ENCODE measurements around the gene UBAC1. TPM values are rescaled to one million over a fixed set of nuclear protein-coding genes. Genes with fewer than 3 reads are reported as not detected.
A peak's percentile ranks its signal among the peaks of the same experiment; 100 is the strongest.

The UBAC1 gene
- total and polyA plus RNA-seq, 9 of the 15 experiments (the other 6 are each of a cell fraction or from before 2014, with no cell fraction given), result 94.0 to 399 (median 228) TPM

GRCh38 chr9:135951889-135952663 lies 9.1 kb downstream of the UBAC1 start (continued):
- TF ChIP-seq ATF4 (CRISPR knock-in tag; IDR thresholded peaks at IDR 0.05), result peak; percentile 80
- TF ChIP-seq ASH1L (IDR thresholded peaks at IDR 0.05; ENCODE audit: borderline replicate concordance, low read depth, partially characterized antibody), result no peak
- TF ChIP-seq HMGXB4 (CRISPR knock-in tag; IDR thresholded peaks at IDR 0.05), result 0 out of 2 replicates have a peak, but pooled peaks have one; percentile 50
- peak; percentile 85 for TF ChIP-seq ZBTB17 (CRISPR knock-in tag; IDR thresholded peaks at IDR 0.05)
- no peak for TF ChIP-seq E4F1 (CRISPR knock-in tag; IDR thresholded peaks at IDR 0.05; ENCODE audit: borderline replicate concordance)
- peak; percentile 17; the same call in 1 of the 2 replicates for TF ChIP-seq E2F5 (CRISPR knock-in tag; IDR thresholded peaks at IDR 0.05)
- TF ChIP-seq YY1 (IDR thresholded peaks at IDR 0.05; ENCODE audit: borderline replicate concordance in 1 of 3, control insufficient read depth in 1 of 3, extremely low read depth in 1 of 3, insufficient read depth in 3 of 3, insufficient read length in 1 of 3, insufficient replicate concordance in 2 of 3, low read depth in 1 of 3, low read length in 2 of 3), result peak in 1 of 3 experiments; percentile 14
- TF ChIP-seq ZNF318 (IDR thresholded peaks at IDR 0.05; ENCODE audit: borderline replicate concordance in 1 of 2, low read depth in 1 of 2), result peak in 1 of 2 experiments; percentile 53; a peak in 2 of 4 replicates
